NCI-H774 (cell line): ENCODE measurements around the gene MAPK14.

Source experiments
- DNase-seq: peaks from one replicate; lab custom pipeline; 2025; lab: John Stamatoyannopoulos, UW

The MAPK14 gene

DNA sequence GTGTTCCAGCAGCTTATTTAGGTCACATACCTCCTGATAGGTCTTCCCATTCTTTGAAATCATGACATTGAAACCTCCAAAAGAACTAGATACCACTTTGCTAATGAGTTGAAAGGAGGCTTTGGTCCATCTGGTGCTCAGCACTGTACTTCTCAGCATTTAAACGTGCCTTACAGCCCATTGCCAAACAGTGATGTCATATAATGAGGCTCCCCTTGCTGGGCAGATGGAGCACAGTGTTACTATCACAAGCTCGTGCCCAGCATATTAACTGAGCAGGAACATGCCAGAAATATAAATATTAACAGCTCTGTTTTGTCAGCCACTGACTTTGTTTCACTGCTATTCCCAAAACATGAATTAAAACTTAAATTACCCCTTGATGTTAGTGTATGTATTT is 77.2 kb downstream of the MAPK14 start:
- DNase-seq = peak; percentile 43

- DNase-seq = no peak
These were observed 81.5 kb downstream of the MAPK14 start for GRCh38 chr6:36109092-36109491.

DNA sequence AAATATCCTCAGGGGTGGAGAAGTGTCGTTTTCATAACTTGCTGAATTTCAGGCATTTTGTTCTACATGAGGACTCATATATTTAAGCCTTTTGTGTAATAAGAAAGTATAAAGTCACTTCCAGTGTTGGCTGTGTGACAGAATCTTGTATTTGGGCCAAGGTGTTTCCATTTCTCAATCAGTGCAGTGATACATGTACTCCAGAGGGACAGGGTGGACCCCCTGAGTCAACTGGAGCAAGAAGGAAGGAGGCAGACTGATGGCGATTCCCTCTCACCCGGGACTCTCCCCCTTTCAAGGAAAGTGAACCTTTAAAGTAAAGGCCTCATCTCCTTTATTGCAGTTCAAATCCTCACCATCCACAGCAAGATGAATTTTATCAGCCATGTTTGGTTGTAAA is 82.4 kb downstream of the MAPK14 start:
- no peak for DNase-seq

- no peak for DNase-seq
These were observed 83.3 kb downstream of the MAPK14 start for GRCh38 chr6:36110863-36111262.

DNA sequence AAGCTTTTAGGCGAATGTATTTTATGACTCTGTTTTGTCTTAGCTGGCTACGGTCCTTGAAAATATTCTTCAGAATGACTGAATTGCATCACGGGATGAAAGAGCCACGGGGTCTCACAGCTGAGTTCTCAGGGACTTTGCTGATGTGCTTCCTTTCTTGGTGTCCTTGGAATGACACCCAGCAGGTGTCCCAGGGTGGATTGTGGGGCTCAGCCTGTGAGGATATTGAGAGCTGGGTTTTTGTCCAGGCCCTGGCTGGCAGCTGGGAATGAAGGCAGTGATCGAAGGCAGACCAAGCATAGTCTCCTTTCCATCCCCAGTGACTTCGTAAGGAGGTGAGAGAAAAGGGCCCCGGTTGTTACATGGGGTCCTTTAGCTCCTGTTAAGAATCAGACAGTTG is 83.9 kb downstream of the MAPK14 start:
- no peak for DNase-seq

DNA sequence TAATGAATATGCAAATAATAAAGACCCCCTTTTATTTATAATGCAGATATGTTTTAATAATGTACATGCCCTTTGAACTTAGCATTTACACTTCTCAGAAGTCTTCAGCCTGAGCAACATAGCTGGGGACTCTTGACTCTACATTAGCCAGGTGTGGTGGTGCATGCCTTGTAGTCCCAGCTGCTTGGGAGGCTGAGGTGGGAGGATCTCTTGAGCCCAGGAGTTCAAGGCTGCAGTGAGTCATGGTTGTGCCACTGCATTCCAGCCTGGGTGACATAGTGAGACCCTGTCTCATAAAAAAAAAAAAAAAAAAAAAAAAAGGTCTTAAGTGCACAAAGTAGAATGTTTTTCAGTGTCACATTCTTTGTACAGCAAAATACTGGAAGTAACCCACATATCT is 85.4 kb downstream of the MAPK14 start:
- no peak for DNase-seq

- no peak for DNase-seq
These were observed 86.1 kb downstream of the MAPK14 start for GRCh38 chr6:36113703-36114102.

DNA sequence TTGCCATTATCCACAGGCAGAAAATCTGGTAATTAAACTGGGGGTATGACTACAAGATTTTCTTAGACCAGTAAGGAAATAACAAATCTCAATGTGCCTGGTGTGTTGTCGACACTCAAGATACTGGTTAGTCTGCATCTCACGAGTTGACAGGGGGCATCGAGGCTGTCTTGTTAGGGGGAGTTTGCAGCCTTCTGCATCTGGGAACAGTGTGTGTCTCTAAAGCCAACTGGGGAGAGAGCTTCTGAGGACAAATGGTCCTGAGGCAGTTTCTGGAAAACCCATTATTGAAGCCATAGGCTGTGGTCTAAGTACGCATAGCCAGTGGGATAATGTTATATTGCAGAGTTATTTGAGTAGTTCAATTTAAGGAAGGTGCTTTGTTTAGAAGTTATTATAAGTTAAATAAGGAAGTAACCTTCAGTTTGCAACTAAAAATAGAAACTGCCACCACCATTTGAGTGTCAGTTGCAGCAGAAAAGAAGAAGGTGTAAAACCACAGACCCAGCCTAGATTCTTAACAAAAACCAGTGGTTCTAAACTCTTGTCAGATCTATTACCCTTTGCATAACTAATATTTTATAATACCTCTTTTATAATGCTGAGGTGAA is 87.3 kb downstream of the MAPK14 start:
- DNase-seq = no peak

GRCh38 chr6:36115412-36115811 is 87.8 kb downstream of the MAPK14 start:
- DNase-seq = no peak

GRCh38 chr6:36116066-36116864 is 88.7 kb downstream of the MAPK14 start:
- no peak for DNase-seq

DNA sequence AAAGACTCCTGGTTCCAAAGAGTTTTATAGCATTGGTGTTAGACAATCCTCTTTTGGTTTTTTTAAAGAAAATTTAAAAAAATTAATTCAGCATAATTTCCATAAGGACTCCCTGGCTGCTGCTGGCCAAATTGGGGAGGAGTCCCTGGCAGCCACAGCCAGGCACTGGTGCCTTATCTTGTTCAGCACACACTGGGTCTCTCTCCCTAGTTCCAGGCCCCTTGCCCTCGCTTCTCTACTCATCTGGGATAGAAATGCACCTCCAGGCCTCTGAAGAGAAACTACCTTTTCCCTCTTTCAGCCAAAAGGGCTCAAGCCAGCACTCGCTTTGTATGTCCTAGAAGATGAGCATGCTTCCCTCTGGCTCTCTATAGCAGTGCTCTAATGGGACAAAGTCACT is 89.3 kb downstream of the MAPK14 start:
- DNase-seq = no peak

DNA sequence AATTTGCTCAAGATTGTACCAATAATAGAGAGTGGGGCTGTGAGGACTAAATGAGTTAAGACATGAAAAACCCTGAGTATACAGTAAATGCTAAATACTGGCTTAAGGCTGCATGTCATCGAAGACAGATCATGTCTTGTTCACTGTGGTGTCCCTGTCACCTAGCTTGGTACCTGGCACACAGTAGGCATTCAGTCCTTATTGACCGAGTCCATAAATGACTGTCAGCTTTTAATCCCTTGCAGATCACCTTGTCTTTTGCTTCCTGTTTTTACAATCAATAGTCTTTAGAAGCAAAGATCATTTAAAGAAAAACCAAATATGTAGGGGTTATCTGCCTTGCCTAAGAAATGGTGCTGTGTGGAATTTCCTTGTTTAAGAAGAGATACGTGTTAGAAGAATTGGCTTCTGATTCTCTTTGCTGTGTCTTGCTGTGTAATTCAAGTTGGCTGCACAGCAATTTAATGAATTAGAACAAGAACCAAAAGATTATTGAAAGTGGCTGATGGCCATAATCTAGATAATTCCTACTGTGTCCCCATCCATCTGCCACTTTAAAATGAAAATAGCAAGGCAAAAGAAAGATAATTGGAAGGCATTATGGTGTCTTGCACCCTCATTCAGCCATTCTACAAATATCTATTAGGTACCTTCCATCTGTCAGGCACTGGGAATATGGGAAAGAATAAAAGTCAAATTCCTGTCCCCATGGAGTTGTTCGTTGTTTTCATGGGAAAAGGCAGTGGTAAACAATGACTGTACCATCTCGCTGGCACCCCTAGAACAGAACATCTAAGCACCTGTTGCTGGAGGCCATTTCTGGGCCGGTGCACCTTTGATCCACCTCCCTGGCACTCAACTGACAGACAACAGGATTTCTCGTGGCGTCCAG is 90.3 kb downstream of the MAPK14 start:
- no peak for DNase-seq

DNA sequence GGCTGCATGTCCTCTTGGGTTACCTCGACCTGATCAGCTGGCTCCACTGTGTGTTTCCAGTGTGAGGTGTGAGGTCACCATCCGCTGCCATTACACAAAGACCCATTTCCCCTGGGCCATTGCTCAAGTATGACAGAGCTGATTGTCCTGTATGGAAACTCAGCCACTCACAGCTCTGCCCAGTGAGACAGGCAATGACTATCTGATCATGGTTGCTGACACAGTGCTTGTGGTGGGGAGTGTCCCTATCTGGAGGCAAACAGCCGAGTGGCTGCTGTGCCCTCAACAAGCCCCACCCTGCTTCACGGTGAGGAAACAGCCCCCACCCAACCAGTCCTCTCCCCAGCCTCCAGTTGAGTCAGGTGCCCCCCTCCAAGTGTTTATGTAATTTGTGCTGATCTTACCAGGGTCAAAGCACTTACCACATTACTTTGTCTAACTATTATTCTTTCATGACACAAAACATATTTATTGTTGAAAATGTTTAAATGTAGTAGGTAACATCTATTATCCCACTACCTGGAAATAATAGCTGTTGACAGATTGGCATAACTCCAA is 91.0 kb downstream of the MAPK14 start:
- peak; percentile 55 for DNase-seq

DNA sequence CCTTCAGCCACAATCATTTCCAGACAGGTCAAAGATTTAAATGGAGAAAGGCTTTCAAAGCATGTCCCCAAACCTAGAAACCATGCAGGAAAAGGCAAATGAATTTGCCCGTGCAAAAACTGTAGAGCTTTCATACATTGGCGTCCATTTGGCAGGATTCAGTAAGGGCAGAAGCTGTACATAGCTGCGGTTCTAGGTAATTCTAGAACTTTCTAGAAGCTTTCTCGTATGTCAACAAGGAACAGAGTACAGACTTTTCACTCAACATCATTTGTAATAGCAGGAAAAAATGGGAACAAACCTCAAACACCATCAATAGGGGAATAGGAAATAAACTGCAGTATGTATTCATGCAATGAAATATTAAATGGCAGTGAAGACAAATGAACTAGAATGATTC is 91.6 kb downstream of the MAPK14 start:
- DNase-seq = no peak

DNA sequence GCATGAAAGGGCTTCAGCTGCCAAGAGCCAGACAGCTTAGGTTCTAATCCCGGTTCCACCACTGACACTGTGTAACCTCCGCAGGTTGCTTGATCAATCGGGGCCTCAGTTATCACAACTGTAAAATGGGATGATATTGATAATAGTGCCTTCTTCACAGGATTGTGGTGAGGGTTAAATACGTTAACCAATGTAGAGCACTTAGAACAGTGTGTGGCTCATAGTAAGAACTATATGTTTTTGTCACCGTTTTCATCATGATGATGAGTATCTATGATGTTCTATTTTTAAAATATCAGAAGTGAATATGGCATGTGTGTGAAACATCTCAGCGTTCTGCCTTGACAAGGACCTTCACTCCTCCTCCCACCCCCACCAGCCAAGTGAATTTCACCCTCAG is 92.4 kb downstream of the MAPK14 start:
- DNase-seq = no peak

GRCh38 chr6:36120539-36120938 is 92.9 kb downstream of the MAPK14 start:
- DNase-seq = no peak

- DNase-seq = no peak
These were observed 93.6 kb downstream of the MAPK14 start for GRCh38 chr6:36120979-36121786.

GRCh38 chr6:36121787-36122494 is 94.3 kb downstream of the MAPK14 start:
- no peak for DNase-seq

DNA sequence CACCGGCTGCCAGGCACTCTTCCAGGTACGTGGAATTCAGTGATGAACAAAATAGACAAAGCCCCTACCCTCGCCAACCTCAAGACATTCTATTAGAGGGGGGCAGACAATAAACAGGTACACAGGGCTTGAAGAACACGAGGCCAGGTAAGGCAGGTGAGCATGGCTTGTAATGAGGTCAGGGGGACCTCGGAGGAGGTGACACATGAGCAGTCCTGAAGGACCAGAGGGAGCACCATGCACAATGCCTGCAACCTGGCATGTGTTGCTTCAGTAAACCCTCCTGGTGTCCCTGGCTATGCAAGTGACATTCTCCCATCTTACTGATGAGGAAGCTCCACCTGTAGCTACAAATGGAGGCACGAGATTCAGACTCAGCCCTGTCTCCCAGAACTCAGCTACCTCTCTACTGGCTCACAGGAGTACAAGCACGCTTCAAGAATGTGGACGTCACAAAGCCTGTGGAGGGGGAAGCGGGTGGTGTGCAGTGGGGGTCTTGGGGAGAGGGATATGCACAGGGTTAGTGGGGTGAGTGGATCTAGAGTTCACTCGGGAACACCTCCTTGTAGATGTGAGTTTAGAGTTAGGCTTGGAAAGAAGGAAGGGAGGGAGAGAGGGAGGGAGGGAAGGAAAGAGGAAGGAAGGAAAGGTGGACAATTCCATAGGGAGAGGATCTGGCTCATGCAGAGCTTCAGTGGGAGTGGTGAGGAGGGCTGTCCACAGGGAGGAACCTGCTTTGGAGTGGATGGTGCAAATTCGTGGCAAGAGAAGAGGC is 95.1 kb downstream of the MAPK14 start:
- DNase-seq = no peak
